HG03558 (cell line): ENCODE measurements around the gene TAAR2.
"Not testable (repeated sequence)": the region's sequence is repeated elsewhere in the genome, so short reads cannot be mapped to it uniquely, and the experiment has no call there.

Source experiments
- ATAC-seq: cut with Tn5 transposase; IDR thresholded peaks from one replicate; pipeline ENCODE4 v1.9.1; 2021; ENCODE audit warnings: moderate number of reproducible peaks; ENCODE audit not compliant: unreplicated experiment; ENCODE audit errors: extremely low read depth

Gene TAAR2, protein sequence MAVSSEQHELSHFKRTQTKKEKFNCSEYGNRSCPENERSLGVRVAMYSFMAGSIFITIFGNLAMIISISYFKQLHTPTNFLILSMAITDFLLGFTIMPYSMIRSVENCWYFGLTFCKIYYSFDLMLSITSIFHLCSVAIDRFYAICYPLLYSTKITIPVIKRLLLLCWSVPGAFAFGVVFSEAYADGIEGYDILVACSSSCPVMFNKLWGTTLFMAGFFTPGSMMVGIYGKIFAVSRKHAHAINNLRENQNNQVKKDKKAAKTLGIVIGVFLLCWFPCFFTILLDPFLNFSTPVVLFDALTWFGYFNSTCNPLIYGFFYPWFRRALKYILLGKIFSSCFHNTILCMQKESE

DNA sequence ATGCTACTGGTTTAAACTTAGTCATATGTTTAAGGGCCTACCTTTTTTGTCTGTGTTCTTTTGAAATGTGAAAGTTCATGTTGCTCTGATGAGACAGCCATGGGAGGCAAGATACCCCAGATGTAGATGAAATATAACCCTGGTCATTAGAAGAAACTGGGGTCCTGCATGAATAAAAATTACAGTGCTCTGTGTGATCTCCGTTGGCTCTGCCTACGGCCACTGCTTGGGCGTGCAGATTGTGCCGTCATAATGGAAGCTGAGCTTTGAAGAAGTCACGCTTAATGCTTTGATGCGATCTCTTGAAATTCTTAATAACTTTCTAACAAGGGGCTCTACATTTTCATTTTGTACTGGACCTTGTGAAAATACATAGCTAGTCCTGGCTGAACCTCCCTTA is at the start of gene TAAR2:
Gene TAAR2 (minus strand): TSS at position 101 of the 400 bp plus-strand sequence. CDS start 0 bp downstream, at position 101.
- no peak for ATAC-seq

DNA sequence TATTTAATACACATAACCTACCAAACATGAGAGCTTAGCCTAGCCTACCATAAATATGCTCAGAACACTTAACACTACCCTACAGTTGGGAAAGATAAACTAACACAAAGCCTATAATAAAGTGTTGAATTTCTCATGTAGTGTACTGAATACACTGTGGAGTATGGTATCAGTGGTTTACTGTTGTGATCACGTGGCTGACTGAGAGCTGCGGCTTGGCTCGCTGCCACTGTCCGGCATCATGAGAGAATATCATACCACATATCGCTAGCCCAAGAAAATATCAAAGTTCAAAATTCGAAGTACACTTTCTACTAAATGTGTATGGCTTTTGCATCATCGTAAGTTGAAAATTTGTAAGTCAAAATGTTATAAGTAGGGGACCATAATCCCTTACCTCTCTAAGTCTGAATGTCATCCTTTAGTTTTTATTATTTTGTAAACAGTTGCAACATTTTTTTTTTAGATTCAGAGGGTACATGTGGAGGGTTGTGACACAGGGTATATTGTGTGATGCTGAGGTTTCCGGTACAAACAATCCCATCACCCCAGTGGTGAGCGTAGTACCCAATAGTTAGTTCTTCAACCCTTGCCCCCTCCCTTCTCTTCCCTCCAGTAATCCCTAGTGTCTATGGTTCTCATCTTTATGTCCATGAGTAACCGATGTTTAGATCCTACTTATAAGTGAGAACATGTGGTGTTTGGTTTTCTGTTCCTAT is 49.5 kb upstream of the TAAR2 start:
- no peak for ATAC-seq

DNA sequence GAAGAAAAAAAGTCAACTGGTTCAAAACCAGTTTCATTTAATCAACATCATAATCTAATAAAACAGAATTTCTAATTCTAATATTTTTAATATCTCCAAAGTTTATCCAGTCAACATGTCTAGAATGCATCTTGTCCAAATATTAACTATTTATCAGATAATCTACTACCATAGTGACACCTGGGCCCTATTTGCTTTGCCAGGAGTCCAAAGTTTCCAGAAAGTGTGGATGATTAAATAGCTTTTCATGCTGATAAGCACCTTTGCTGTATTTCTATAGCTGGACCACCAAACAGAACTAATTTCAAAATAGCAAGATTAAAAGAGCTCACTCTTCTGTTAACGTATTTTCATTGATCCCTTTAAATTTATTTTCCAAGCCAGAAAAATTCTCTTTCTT is 47.2 kb upstream of the TAAR2 start:
- no peak for ATAC-seq

DNA sequence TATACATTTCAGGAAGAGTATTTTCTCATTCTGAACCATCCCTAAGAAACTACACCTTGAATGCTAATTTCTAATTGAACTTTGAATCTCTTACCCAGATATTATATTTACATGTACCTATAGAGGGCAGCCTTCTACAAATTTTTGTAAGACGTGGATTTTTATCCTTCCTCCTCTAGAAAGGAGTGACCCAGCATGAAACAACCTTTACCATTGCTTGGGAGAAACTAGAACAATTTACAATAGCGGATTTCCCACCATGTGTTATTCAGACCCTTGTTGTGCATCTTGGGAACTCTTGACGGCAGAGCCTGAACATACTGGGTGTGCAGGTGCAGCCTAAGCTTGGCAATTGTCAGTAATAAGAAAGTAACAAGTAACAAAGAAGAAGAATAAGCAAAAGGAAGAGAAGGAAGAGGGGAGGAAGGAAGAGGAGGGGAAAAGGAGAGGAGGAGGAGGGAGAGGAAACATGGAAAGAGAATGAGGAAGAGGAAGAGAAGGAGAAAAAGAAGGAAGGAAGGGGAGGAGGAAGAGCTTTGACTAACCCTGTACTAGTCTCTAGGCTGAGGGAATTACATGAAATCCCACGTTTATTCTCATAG is 45.7 kb upstream of the TAAR2 start:
- ATAC-seq, result no peak

DNA sequence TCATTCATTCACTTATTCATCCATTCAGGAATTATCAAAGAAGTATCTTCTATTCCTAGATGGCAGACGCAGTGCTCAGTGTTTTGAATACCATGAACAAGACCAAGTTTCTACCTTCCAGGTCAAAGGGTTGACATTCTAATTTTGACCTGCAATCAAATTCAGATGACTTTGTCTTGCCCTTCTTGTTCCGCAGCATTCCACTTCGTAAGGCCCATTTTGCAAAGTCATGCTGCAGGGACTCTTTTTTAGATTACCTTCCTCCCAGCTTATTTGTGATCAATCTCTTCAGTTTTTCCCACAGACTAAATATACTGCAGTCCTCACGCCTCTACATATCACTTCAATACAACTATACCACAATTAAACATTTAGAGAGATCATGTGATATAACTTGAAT is 42.0 kb upstream of the TAAR2 start:
- no peak for ATAC-seq

DNA sequence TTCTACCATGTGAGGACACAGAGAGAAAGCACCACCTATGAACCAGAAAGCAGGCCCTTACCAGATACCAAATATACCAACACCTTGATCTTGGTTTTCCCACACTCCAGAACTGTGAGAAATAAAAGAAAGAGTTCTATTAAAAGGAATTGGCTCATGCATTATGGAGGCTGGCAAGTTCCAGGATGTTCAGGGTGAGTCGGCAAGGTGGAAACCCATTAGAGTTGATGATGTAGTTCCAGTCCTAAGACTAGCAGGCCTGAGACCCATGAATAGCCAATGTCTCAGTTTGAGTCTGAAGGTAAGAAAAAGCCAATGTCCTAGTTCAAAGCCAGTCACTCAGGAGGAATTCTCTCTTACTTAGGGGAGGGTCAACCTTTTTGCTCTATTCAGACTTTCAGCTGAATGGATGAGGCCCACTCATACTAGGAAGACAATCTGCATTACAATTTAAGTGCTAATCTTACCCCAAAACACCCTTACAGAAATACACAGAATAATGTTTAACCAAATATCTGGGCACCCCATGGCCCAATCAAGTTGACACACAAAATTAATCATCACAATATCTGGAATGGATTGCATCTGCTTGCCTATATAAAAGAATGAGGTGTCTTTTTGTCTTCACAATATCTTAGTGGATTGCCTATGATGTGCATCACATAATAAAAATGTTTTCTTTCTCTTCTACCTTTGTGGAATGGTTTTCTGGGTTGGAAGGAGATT is 40.4 kb upstream of the TAAR2 start:
- ATAC-seq, result no peak

DNA sequence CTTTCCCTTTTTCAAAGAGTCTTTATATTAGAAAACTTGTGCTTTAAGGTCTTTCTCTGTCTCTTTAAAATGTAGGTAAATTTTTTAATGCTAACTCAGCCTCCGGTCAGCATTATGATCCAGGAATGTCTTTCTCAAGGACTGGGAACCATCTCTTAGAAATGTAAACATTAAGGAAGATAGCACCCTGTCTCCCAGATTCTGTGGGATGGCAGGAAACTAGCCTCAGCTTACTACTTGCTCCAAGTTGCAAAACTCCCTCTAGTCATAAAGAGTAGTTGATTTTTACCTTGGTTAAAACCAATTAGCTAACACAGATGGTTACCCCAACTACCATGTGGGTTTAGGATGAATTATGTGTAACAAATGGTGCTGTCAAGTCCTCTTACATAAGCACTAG is 39.6 kb upstream of the TAAR2 start:
- no peak for ATAC-seq

DNA sequence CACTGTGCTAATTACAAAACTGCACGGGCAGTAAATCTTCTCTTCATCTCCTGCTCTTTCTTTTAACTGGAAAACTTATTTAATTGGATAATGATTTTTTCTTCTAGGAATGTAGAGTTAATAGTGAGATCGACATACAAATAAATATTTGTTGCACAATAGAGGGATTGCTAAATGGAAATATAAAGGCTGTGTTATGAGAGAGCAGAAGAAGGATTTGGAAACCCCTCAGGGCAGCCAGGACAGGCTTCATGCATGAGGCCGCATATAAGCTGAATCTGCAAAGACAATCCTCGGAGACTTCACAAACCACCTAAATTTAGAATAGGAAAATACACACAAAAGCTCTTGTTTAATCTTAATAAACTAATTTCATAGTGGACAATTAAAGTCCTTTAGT is 37.8 kb upstream of the TAAR2 start:
- no peak for ATAC-seq

DNA sequence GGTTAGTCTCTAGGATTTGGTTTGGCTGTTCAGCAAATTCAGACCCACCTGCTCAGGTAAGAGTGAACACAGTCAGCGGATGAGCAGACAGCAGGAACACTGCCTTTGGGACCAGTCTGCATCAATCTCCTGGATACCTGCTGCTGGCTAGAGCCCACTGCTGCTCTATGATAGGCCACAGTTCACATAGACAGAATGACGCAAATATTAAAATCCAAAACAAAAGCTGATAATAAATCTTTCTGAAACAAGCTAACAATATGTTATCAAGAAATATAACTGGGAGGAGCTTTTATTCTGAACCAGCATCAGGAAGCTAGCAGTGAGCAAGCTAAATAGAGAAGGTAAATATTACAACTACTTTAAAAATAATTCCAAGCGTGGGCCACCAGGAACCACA is 35.0 kb upstream of the TAAR2 start, which contains the start of gene TAAR1:
Gene TAAR1 (minus strand): TSS at position 101 of the 400 bp plus-strand sequence. CDS start 13,179 bp downstream, outside the sequence.
- ATAC-seq, result no peak

DNA sequence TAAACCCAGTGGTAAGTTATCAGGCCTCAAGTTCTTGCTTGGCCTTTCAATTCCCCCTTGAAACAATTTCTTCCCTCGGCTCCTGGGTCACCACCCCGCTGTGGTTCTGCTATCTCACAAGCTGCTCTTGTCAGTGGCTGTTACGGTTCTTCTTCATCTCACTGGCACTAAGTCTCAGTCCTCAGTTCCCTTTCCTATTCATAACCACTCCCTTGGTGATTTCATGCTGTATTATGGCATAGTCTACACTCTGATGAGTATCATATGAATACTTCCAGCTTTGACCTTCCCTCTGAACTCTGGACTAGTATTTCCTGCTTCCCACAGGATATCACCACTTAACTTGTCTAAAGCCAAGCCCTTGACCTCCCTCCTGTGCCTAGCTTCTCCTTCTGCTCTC is 27.0 kb upstream of the TAAR2 start:
- no peak for ATAC-seq

DNA sequence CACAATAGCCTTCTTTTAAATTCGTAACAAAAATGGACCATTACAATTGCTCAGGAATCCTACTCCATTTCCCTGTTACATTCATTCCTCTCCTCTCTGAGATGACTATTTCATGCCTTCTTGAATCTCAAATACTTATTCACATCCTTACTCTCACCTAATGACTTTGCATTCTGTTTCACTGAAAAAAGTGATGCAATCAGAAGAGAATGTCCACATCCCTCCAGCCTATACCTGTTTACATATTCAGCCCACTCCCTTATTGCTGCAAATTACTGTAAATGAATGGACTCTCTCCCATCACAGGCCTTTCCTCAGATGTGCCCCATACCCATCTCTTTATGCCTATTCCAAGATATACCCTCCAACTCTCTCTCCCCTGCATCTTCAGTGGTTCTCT is 26.4 kb upstream of the TAAR2 start:
- no peak for ATAC-seq

DNA sequence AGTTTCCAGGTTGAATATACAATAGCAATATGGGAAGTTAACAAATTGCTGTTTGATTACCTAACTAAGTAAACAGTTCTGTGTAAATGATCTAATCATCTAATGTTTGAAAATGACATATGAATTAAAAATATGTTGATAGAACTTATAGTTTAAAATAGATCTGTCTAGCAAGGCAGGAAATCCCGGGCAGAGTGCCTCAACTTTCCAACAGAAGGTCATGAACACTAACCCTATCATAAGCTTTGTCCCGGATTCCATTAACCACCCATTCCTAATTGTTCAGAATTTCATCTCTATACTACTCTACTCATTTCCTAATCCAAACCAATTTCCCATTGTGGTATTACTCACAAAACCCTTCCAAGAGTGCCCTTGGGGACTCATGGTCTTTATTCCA is 24.8 kb upstream of the TAAR2 start:
- no peak for ATAC-seq

DNA sequence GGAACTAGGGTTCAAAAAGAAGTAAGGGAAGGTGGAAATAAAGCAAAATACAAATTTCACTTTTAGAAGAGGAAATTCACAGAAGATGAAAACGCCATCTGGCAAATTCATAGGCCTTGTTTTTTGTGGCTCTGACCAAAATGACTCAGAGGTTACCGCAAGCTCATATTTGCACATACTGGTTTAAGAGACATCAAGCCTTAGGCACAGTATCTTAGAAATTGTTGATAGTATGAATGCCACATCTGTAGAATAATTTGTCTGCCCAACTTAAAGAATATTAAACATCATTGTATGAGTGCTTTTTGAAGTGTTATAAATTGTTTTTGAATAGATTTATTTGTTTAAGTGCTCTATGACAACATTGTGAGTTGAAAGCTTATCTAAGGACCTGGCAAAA is 24.3 kb upstream of the TAAR2 start:
- peak; percentile 53 for ATAC-seq

DNA sequence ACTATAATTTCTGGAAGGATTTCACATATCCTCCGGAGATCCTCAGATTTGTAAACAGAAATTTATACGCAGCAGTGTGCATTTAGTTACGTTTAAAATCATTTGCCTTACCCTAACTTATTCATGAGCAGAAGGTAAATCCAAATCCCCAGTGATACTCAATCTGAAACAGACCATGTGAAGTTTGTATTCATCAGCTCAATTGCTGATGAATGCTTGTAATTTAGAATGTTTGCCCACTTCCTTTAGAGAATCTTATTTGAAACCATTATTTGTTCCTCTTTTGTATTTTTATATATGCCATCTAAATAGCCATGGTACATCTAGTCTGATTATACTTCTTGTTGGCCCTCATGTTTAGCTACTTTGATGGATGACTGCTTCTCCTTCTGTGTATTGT is 19.5 kb upstream of the TAAR2 start:
- ATAC-seq, result no peak

DNA sequence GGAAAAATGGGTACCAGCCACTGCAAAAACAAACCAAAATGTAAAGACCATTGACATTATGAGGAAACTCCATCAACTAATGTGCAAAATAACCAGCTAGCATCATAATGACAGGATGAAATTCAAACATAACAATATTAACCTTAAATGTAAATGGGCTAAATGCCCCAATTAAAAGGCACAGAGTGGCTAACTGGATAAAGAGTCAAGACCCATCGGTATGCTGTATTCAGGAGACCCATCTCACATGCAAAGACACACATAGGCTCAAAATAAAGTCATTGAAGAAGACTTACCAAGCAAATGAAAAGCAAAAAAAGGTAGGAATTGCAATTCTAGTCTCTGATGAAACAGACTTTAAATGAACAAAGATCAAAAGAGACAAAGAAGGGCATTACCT is 13.1 kb upstream of the TAAR2 start:
- not testable (repeated sequence) for ATAC-seq

DNA sequence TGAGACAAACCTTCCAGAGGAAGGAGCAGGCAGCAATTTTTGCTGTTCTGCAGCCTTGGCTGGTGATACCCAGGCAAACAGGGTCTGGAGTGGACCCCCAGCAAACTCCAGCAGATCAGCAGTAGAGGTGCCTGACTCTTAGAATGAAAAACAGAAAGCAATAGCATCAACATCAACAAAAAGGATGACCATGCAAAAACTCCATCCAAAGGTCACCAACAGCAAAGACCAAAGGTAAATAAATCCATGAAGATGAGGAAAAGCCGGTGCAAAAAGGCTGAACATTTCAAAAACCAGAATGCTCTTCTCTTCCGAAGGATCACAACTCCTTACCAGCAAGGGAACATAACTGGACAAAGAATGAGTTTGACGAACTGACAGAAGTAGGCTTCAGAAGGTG is 11.8 kb upstream of the TAAR2 start:
- ATAC-seq, result not testable (repeated sequence)

DNA sequence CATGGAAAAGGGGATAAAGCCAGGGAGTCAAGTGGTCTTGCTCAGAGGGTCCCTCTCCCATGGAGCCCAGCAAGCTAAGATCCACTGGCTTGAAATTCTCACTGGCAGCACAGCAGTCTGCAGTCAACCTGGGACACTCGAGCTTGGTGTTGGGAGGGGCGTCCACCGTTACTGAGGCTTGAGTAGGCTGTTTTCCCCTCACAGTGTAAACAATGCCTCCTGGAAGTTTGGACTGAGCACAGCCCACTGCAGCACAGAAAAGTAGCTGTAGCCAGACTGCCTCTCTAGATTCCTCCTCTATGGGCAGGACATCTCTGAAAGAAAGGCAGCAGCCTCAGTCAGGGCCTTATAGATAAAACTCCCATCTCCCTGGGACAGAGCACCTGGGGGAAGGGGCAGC is 11.2 kb upstream of the TAAR2 start:
- not testable (repeated sequence) for ATAC-seq

DNA sequence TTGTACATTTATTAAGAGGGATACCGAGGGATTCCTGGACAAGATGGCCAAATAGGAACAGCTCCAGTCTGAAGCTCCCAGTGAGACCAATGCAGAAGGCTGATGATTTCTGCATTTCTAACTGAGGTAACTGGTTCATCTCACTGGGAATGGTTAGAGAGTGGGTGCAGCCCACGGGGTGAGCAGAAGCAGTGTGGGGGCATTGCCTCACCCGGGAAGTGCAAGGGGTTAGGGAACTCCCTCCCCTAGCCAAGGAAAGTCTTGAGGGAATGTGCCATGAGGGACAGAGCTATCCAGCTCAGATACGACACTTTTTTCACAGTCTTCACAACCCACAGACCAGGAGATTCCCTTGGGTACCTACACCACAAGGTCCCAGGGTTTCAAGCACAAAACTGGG is 10.7 kb upstream of the TAAR2 start:
- no peak for ATAC-seq

DNA sequence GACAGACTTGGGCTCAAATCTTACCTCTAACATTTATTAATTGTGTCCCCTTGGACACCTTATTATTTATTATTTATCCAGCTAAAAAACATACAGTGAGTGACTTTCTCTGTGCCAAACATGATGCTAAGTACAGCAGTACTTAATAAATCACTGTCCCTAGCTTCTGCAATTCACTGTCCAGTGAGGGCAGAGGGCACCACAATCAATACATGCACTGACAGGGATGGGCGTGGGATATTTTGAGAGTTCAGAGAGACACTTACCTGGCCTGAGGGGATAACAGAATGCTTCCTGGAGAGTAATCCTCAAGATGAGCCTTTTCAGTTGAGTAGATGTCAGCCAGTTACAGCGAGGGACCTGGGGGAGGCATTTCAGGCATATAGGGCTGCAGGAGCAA is 9.3 kb upstream of the TAAR2 start:
- no peak for ATAC-seq

DNA sequence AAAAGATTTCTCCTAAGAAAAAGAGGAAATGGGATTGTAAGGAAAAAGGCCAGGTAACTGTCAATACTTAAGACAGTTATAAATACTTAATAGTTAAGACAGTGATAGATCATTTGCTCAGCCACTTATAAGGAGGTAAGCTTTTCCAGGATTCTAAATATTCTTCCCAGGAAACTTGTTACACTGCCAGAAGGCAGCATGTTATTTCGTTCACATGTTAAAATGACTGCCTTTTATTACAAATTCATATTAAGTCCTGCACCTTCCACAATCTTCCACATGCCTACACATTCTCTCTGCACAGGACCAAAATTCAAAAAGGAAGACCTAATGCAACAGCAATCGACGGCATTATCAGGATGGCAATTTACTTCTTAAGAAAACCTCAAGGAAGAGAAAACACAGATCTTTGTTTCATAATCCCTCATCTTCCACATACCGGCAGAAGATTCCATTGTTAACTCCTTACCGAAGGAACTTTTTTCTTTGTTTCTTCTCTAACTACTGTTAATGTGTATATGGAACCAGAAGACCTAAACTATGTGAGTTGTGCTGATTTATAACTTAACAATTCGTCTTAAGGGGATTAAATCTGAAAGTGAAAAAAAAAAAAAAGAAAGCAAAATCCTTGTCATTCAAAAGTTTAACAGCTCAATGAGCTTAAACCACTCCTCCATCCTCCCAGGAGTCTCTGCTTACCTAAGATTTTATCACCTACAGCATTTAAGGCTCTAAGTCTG is 799 bp downstream of the TAAR2 start:
- ATAC-seq, result no peak
